NCI-H524 (cell line): ENCODE data around the gene ZNF446.
"Not testable (repeated sequence)": the region's sequence is repeated elsewhere in the genome, so short reads cannot be mapped to it uniquely, and the experiment has no call there.

Experiments used
- DNase-seq, 2 experiments: peaks; one replicate each; lab custom pipeline; 2025; lab: John Stamatoyannopoulos, UW

Gene ZNF446

GRCh38 chr19:58470837-58471543, 5.2 kb upstream of the ZNF446 start:
- DNase-seq: not testable (repeated sequence)

GRCh38 chr19:58471736-58472135, 4.4 kb upstream of the ZNF446 start:
- DNase-seq: no peak

- no peak for DNase-seq
Measured at GRCh38 chr19:58473775-58474174, 2.4 kb upstream of the ZNF446 start.

GRCh38 chr19:58474291-58474996, 1.7 kb upstream of the ZNF446 start:
- DNase-seq: no peak

GRCh38 chr19:58474997-58475713, 997 bp upstream of the ZNF446 start:
- DNase-seq: no peak

GRCh38 chr19:58476498-58477015, 405 bp downstream of the ZNF446 start:
- no peak for DNase-seq

- no peak for DNase-seq
Measured at GRCh38 chr19:58477130-58477529, 978 bp downstream of the ZNF446 start.

- no peak for DNase-seq
Measured at GRCh38 chr19:58477871-58478270, 1.7 kb downstream of the ZNF446 start.

- no peak for DNase-seq
Measured at GRCh38 chr19:58479303-58479702, 3.2 kb downstream of the ZNF446 start.

GRCh38 chr19:58479736-58480480, 3.8 kb downstream of the ZNF446 start:
- DNase-seq: no peak

GRCh38 chr19:58480481-58480830, 4.3 kb downstream of the ZNF446 start:
- DNase-seq: no peak

GRCh38 chr19:58480831-58481230, 4.7 kb downstream of the ZNF446 start:
- no peak for DNase-seq

- DNase-seq: no peak
Measured at GRCh38 chr19:58482372-58482771, 6.2 kb downstream of the ZNF446 start.

GRCh38 chr19:58483776-58484175, 7.6 kb downstream of the ZNF446 start:
- no peak for DNase-seq

GRCh38 chr19:58484349-58484748, 8.2 kb downstream of the ZNF446 start:
- not testable (repeated sequence) for DNase-seq

GRCh38 chr19:58491393-58491792, 15.2 kb downstream of the ZNF446 start:
- DNase-seq: no peak

- DNase-seq: no peak
Measured at GRCh38 chr19:58492265-58492664, 16.1 kb downstream of the ZNF446 start.

GRCh38 chr19:58497634-58498170, 21.6 kb downstream of the ZNF446 start:
- no peak for DNase-seq

GRCh38 chr19:58498316-58499020, 22.3 kb downstream of the ZNF446 start:
- DNase-seq: no peak

GRCh38 chr19:58499021-58499927, 23.1 kb downstream of the ZNF446 start:
- peak; percentile 98 for DNase-seq
